Measurements from ENCODE around the gene VAV3.

VAV3 gene

DNA sequence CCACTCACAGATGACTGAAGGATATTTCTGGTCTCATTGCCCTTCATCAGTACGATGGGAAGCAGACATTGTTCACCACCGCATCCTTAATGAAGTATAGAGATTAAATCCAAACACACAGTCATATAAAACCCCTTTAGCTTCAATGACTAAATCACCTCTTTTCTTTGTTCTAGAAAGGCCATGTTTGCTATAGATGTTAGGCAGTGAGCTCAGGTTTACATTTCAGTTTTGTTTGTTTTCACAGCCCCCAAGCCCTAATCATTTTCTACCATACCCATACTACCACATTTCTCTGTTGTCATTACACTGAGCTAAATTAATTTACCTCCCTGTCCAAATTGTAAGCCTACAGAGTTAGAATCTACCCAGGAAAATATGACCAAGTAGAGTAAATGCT is 439.0 kb downstream of the VAV3 start:
- no peak for DNase-seq

DNA sequence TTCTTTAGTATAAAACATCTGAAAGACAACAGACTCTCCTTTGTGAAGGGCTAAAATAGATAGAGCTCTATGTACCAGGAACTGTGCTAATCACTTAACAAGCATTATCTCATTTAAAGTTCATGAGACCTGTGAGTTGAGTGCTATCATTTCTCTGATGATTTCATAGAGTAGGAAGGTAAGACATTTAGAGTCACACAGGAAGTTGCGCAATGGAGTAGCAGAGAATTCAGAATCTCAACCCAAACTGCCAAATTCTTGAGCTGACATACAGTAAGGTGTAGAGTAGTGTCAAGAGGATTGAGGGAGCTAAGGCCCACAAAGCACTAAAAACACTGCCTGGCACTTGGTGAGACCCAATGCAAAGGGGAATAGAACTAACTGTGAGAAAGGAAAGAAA is 439.8 kb downstream of the VAV3 start:
- DNase-seq, result no peak

DNA sequence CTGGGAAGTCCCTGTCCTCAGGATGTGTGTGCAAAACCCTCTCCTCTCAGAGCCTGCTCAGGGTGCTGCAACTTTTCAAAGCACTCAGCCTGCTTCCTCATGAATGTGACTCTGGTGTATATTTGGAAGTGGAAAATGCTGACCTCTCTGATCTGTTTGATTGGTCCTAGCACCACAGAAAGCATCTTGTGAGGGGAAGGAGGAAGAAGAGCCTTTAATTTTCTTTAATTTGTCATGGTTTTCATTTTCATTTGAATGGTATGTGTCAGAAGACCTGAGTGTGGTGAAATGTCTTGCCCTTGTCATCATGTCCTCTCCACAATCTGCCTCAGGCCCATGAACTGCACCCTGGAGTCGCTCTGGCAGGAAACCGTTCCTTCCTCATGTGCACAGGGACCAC is 440.7 kb downstream of the VAV3 start:
- DNase-seq, result no peak

DNA sequence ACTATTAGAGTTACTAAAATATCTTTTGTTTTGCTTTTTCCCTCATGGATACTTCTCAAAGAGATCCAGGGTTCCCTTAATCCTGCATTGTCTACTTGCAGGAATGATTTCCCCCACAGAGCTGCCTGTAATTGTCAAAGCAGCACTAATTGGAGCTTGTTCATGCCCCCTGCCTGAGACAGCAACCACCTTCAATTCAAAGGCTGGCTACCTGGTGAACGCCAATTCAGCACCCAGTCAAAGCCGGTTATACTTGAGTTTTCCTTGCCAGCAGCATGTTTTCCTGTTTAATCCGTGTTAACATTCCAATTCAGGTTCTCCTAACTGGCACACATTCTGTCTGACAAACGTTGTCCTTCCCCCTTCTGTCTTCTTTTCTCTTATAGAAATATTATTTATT is 441.2 kb downstream of the VAV3 start:
- no peak for DNase-seq

DNA sequence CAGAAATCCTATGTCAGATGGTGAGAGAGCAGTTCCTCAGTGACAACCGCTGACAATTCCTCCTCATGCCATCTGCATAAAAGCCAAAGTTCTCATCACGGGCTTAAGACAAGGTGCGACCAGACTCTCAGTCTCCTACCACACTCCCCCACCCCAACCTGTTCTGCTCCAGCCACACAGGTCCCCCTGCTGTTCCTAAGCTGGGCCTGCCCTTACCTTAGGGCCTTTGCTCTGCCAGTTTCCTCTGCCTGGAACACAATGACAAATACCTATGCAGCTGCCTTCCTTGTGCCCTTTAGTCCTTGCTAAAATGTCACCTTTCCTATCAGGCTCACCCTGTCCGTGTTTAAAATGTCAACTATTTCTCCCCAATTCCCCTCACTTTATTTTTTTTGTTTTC is 441.9 kb downstream of the VAV3 start:
- no peak for DNase-seq

Measured in NCI-H1930 (cell line).